CD14-positive monocyte (primary cell): Measurements from ENCODE around the gene ALS2. TPM values are rescaled to one million over a fixed set of nuclear protein-coding genes. Genes with fewer than 3 reads are reported as not detected.
A peak's percentile ranks its signal among the peaks of the same experiment; 100 is the strongest.

ENCODE experiments used
- DNase-seq, 3 donors: peaks; one replicate each; pipeline ENCODE4 v3.0.0-alpha.2; 2011 to 2022
- H2AFZ ChIP-seq: 2 replicates; pipeline ENCODE4 v1.6.0; 2012; ENCODE audit warnings: mild to moderate bottlenecking, low read depth, low read length, inconsistent platforms; ENCODE audit not compliant: insufficient read depth, poor library complexity, severe bottlenecking
- H3K27ac ChIP-seq, 2 donors: 1 replicate in 1 of 2; 2 replicates in 1 of 2; pipeline ENCODE4 v1.5.1; 2012 to 2013; ENCODE audit warnings: low read length in 2 of 2, control low read depth in 1 of 2, inconsistent platforms in 1 of 2, low read depth in 1 of 2, mild to moderate bottlenecking in 1 of 2
- H3K27me3 ChIP-seq, 2 donors: one replicate each; pipeline versions ENCODE4 v1.6.0 to v1.6.1; 2011 to 2013; ENCODE audit warnings: low read length in 2 of 2; ENCODE audit not compliant: control insufficient read depth in 2 of 2, insufficient read depth in 2 of 2
- H3K36me3 ChIP-seq, 2 donors: replicated peaks in 1 of 2; 1 replicate in 1 of 2; 2 replicates in 1 of 2; pipeline versions ENCODE4 v1.5.1 to v1.6.1; 2012 to 2013; ENCODE audit warnings: low read length in 2 of 2, control low read depth in 1 of 2, inconsistent platforms in 1 of 2, mild to moderate bottlenecking in 1 of 2; ENCODE audit not compliant: insufficient read depth in 2 of 2, control insufficient read depth in 1 of 2
- H3K4me1 ChIP-seq, 2 donors: 1 replicate in 1 of 2; 2 replicates in 1 of 2; pipeline versions ENCODE4 v1.5.1 to v1.6.1; 2012 to 2013; ENCODE audit warnings: low read length in 2 of 2, control low read depth in 1 of 2, inconsistent platforms in 1 of 2, mild to moderate bottlenecking in 1 of 2, moderate library complexity in 1 of 2; ENCODE audit not compliant: insufficient read depth in 2 of 2, control insufficient read depth in 1 of 2
- H3K4me2 ChIP-seq: replicated peaks from 2 replicates; pipeline ENCODE3; 2012; ENCODE audit warnings: low read length, moderate library complexity, mild to moderate bottlenecking; ENCODE audit not compliant: poor library complexity, severe bottlenecking; ENCODE audit errors: extremely low read depth
- H3K4me3 ChIP-seq, 3 experiments: fragments of 200-600 bp in 1 of 3; sonication (generic) in 1 of 3; replicated peaks in 1 of 3; 1 replicate in 2 of 3; 2 replicates in 1 of 3; pipeline ENCODE4 v1.5.1; 2011 to 2013; ENCODE audit warnings: low read length in 3 of 3, mild to moderate bottlenecking in 3 of 3, control low read depth in 2 of 3, low read depth in 2 of 3, inconsistent platforms in 1 of 3, moderate library complexity in 1 of 3
- H3K79me2 ChIP-seq: 2 replicates; pipeline ENCODE4 v1.6.0; 2012; ENCODE audit warnings: mild to moderate bottlenecking, control low read depth, inconsistent platforms, low read length, moderate library complexity; ENCODE audit not compliant: insufficient read depth
- H3K9ac ChIP-seq: 2 replicates; pipeline ENCODE4 v1.6.0; 2017; ENCODE audit warnings: low read length, mild to moderate bottlenecking; ENCODE audit not compliant: insufficient read depth, poor library complexity, severe bottlenecking
- H3K9me3 ChIP-seq, 2 donors: replicated peaks in 1 of 2; 1 replicate in 1 of 2; 2 replicates in 1 of 2; pipeline versions ENCODE4 v1.5.1 to v1.6.1; 2012 to 2013; ENCODE audit warnings: low read length in 2 of 2, control low read depth in 1 of 2; ENCODE audit not compliant: control insufficient read depth in 1 of 2, insufficient read depth in 1 of 2
- H4K20me1 ChIP-seq: 2 replicates; pipeline ENCODE4 v1.6.0; 2012; ENCODE audit warnings: mild to moderate bottlenecking, low read length, control low read depth, moderate library complexity; ENCODE audit not compliant: insufficient read depth
- H3K27ac Mint-ChIP-seq, 7 donors: one replicate each; pipeline ENCODE4 v1.8.0; 2020; ENCODE audit warnings: mild to moderate bottlenecking in 7 of 7, mixed read lengths in 7 of 7, moderate library complexity in 6 of 7, inconsistent platforms in 2 of 7
- H3K27me3 Mint-ChIP-seq, 3 donors: one replicate each; pipeline ENCODE4 v1.8.0; 2021 to 2022; ENCODE audit warnings: low read depth in 3 of 3, mild to moderate bottlenecking in 3 of 3, mixed read lengths in 3 of 3, moderate library complexity in 3 of 3, inconsistent platforms in 1 of 3
- H3K36me3 Mint-ChIP-seq, 2 donors: one replicate each; pipeline ENCODE4 v1.8.0; 2020; ENCODE audit warnings: mixed read lengths in 2 of 2, inconsistent platforms in 1 of 2, mild to moderate bottlenecking in 1 of 2
- H3K4me1 Mint-ChIP-seq: one replicate; pipeline ENCODE4 v1.8.0; 2020; ENCODE audit warnings: mild to moderate bottlenecking, mixed read lengths
- H3K4me3 Mint-ChIP-seq, 2 donors: one replicate each; pipeline ENCODE4 v1.8.0; 2020; ENCODE audit warnings: mild to moderate bottlenecking in 2 of 2, mixed read lengths in 2 of 2, moderate library complexity in 1 of 2
- H3K9me3 Mint-ChIP-seq, 7 donors: one replicate each; pipeline ENCODE4 v1.8.0; 2020 to 2022; ENCODE audit warnings: mixed read lengths in 7 of 7, mild to moderate bottlenecking in 6 of 7, moderate library complexity in 6 of 7, inconsistent platforms in 2 of 7
- CTCF ChIP-seq: fragments of 200-600 bp; IDR thresholded peaks from one replicate; pipeline ENCODE4 v1.8.0; 2022; ENCODE audit warnings: antibody characterized with exemption, mild to moderate bottlenecking
- WGBS: methylation state at CpG from one replicate; pipeline ENCODE4 v1.1.5; 2013; ENCODE audit warnings: missing lambda C conversion rate; ENCODE audit not compliant: insufficient coverage; 5-methylcytosine and 5-hydroxymethylcytosine counted together
- intact Hi-C, 2 donors: fragments of 100-400 bp; cut with micrococcal nuclease; formaldehyde crosslinking; loops; one replicate each; pipeline versions ENCODE4 v1.15.0 to v1.15.1; 2023
- polyA plus RNA-seq, 3 donors: library from polyadenylated mRNA; depleted of rRNA in 1 of 3; unstranded in 2 of 3; stranded (reverse) in 1 of 3; fragments of 300-500 nt in 2 of 3; fragments of >200 nt in 1 of 3; fragmentation: Illumina TruSeq in 2 of 3; gene quantifications; 1 replicate in 2 of 3; 2 replicates in 1 of 3; pipeline ENCODE4 v1.2.3, GENCODE V29; 2012 to 2021

The ALS2 gene
- polyA plus RNA-seq, 3 donors: 2.6 to 4.7 (median 3.1) TPM

- no peak overlapping the region for H3K4me3 ChIP-seq
- no peak for DNase-seq
- Mint-ChIP-seq H3K9me3 (no peaks in the 10 kb centered on the region), H3K36me3 (no peaks in the 10 kb centered on the region), H3K27me3 (peaks cover 0 to 4% (median 0%) of the 10 kb centered on the region in 3 donors), H3K4me1 (peaks cover 29% of the 10 kb centered on the region), H3K27ac (no peak overlapping the region), H3K4me3 (no peak overlapping the region)
- no peak overlapping the region for H3K27ac ChIP-seq
- H3K36me3 ChIP-seq: no peaks in the 10 kb centered on the region
- TF ChIP-seq CTCF: no peak
- no peaks in the 10 kb centered on the region for H3K9me3 ChIP-seq
- H3K79me2 ChIP-seq: no peaks in the 10 kb centered on the region
- intact Hi-C loops: no loop called here
- no peaks in the 10 kb centered on the region for H4K20me1 ChIP-seq
- WGBS: 91% methylated on average over 11 of the region's 11 CpGs
- no peak overlapping the region for H3K9ac ChIP-seq
- no peak overlapping the region for H3K4me2 ChIP-seq
- H3K4me1 ChIP-seq: peaks cover 0 to 3% of the 10 kb centered on the region in 2 donors
- no peak overlapping the region for H2AFZ ChIP-seq
- H3K27me3 ChIP-seq: no peaks in the 10 kb centered on the region
Observed at GRCh38 chr2:201656102-201656501, 124.6 kb downstream of the ALS2 start.

- Mint-ChIP-seq H3K36me3 (no peaks in the 10 kb centered on the region), H3K4me1 (peaks cover 18% of the 10 kb centered on the region), H3K4me3 (no peak overlapping the region), H3K9me3 (no peaks in the 10 kb centered on the region), H3K27me3 (peaks cover 0 to 4% (median 0%) of the 10 kb centered on the region in 3 donors), H3K27ac (peak overlapping the region in 2 of 7 donors; percentile 47 to 65)
- Histone ChIP-seq H3K27me3 (no peaks in the 10 kb centered on the region), H2AFZ (peak overlapping the region; percentile 25), H3K4me2 (no peak overlapping the region), H3K79me2 (no peaks in the 10 kb centered on the region), H3K9me3 (no peaks in the 10 kb centered on the region), H3K9ac (no peak overlapping the region), H3K36me3 (no peaks in the 10 kb centered on the region), H4K20me1 (no peaks in the 10 kb centered on the region), H3K4me1 (no peaks in the 10 kb centered on the region), H3K27ac (no peak overlapping the region), H3K4me3 (no peak overlapping the region)
- TF ChIP-seq CTCF: no peak
- WGBS: 93% methylated on average over 3 of the region's 5 CpGs
- DNase-seq: peak in 1 of 3 donors; percentile 10
- intact Hi-C loops: no loop called here
Observed at GRCh38 chr2:201654616-201655384, 125.9 kb downstream of the ALS2 start.
